OCI-LY3 (cell line): ENCODE data around the gene URGCP.

Experiments
- H2AFZ ChIP-seq: fragments of 200-600, 300-600 bp; shearing (Covaris generic); 2 replicates; pipeline ENCODE4 v1.6.0; 2014; ENCODE audit warnings: antibody characterized with exemption, low read depth, low read length
- H3K27ac ChIP-seq: fragments of 200-600, 300-600 bp; sonication (generic); 2 replicates; pipeline ENCODE4 v1.5.1; 2014; ENCODE audit warnings: mild to moderate bottlenecking, low read length, moderate library complexity, mixed read lengths
- H3K27me3 ChIP-seq: fragments of 200-600, 300-600 bp; sonication (generic); 2 replicates; pipeline ENCODE4 v1.6.1; 2014; ENCODE audit warnings: low read depth, low read length, mixed read lengths
- H3K36me3 ChIP-seq: fragments of 200-600, 300-600 bp; sonication (generic); replicated peaks from 2 replicates; pipeline ENCODE3; 2014; ENCODE audit warnings: low read depth, low read length, mixed read lengths
- H3K4me1 ChIP-seq: fragments of 300-600, 200-600 bp; sonication (generic); 2 replicates; pipeline ENCODE4 v1.6.1; 2014; ENCODE audit warnings: low read length, mixed read lengths
- H3K4me2 ChIP-seq: fragments of 200-600, 300-600 bp; sonication (generic); 2 replicates; pipeline ENCODE4 v1.6.1; 2014; ENCODE audit warnings: low read length, mixed read lengths
- H3K4me3 ChIP-seq: fragments of 300-600, 200-600 bp; sonication (generic); 2 replicates; pipeline ENCODE4 v1.5.1; 2014; ENCODE audit warnings: antibody characterized with exemption, mild to moderate bottlenecking, low read length, moderate library complexity
- H3K79me2 ChIP-seq: fragments of 300-600, 200-600 bp; shearing (Covaris generic); 2 replicates; pipeline ENCODE4 v1.6.1; 2014; ENCODE audit warnings: mild to moderate bottlenecking, low read length, mixed read lengths
- H3K9ac ChIP-seq: fragments of 300-600, 200-600 bp; shearing (Covaris generic); 2 replicates; pipeline ENCODE4 v1.6.0; 2014; ENCODE audit warnings: mild to moderate bottlenecking, low read length, moderate library complexity
- H3K9me3 ChIP-seq: fragments of 200-600, 300-600 bp; shearing (Covaris generic); 2 replicates; pipeline ENCODE4 v1.6.1; 2014; ENCODE audit warnings: low read length, mixed read lengths; ENCODE audit not compliant: insufficient read depth
- H4K20me1 ChIP-seq: fragments of 200-600, 300-600 bp; sonication (generic); 2 replicates; pipeline ENCODE4 v1.6.1; 2016; ENCODE audit warnings: low read length, mixed read lengths; ENCODE audit not compliant: insufficient read depth
- EZH2phosphoT487 ChIP-seq: fragments of 200-600 bp; shearing (Covaris generic); IDR thresholded peaks from 2 replicates; pipeline ENCODE4 v1.6.1; 2018; ENCODE audit warnings: antibody characterized with exemption, mixed run types, low read depth
- TF ChIP-seq, protein P1 (sequence below): fragments of 200-600, 300-600 bp; sonication (generic); IDR thresholded peaks from 2 replicates; pipeline ENCODE4 v1.5.1; 2014; ENCODE audit warnings: antibody characterized with exemption, low read length, low read depth

The URGCP gene

DNA sequence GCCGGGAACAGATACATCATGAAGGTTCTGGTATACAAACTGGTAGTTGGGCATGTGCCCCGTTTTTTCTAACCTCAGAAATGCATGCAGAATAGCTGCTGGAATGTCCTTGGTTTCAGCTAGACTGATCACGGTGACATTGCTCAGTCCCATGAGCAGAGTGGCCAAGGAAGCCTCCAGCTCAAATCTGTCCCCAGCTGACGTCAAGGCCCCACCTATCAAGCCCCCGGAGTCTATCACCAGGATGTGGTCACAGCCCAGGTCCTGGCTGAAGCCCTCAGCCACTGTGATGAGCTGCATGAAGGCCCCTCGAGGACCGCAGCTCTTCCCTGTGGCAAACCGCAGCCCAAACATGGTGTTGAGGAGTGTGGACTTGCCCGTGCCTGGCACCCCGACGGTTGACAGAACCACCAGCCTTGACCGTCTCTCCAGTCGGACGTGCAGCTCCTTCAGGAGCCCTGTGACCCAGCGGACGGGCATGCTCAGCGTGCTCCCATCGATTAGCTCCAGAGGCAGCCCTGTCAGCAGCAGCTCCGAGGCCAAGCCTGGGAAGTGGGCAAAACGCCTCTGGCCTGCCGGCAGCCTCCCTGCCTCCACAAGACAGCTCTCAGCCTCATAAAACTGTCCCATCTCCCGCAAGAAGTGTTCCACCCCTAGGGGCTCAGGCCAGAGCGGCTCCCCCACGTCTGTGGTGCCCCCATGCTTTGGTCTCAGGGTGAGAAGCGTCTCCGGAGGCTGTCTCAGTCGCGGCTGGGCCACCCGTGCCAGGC is 29.2 kb downstream of the URGCP start:
- H3K36me3 ChIP-seq, result peaks cover 42% of the 10 kb centered on the region
- TF ChIP-seq, protein P1, sequence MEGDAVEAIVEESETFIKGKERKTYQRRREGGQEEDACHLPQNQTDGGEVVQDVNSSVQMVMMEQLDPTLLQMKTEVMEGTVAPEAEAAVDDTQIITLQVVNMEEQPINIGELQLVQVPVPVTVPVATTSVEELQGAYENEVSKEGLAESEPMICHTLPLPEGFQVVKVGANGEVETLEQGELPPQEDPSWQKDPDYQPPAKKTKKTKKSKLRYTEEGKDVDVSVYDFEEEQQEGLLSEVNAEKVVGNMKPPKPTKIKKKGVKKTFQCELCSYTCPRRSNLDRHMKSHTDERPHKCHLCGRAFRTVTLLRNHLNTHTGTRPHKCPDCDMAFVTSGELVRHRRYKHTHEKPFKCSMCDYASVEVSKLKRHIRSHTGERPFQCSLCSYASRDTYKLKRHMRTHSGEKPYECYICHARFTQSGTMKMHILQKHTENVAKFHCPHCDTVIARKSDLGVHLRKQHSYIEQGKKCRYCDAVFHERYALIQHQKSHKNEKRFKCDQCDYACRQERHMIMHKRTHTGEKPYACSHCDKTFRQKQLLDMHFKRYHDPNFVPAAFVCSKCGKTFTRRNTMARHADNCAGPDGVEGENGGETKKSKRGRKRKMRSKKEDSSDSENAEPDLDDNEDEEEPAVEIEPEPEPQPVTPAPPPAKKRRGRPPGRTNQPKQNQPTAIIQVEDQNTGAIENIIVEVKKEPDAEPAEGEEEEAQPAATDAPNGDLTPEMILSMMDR, result no peak
- no peak for TF ChIP-seq EZH2phosphoT487
- no peak overlapping the region for H3K9ac ChIP-seq
- no peak overlapping the region for H3K4me2 ChIP-seq
- no peak overlapping the region for H3K4me3 ChIP-seq
- no peaks in the 10 kb centered on the region for H3K4me1 ChIP-seq
- H3K27me3 ChIP-seq, result no peaks in the 10 kb centered on the region
- no peaks in the 10 kb centered on the region for H4K20me1 ChIP-seq
- H3K27ac ChIP-seq, result no peak overlapping the region
- no peaks in the 10 kb centered on the region for H3K9me3 ChIP-seq
- H2AFZ ChIP-seq, result no peak overlapping the region
- H3K79me2 ChIP-seq, result no peaks in the 10 kb centered on the region

DNA sequence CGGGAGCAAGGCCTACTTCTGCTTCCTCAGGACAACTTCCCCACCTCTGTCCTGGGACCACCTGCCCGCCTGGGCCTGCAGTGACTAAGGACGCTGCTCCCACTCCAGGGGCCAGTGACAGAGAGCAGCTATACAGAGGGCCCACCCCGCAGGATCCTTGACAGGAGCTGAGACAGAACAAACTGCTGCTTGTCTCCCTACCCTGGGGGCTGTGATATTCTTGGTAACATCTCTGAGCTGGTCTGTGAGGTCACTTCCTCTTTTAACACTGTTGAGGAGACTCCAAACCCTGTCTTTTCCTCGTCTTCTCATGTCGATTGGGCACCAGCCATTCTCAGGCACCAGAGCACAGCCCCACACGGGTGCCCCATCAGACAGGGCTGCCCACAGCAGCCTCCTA is 30.2 kb downstream of the URGCP start:
- Histone ChIP-seq H3K4me1 (no peaks in the 10 kb centered on the region), H2AFZ (no peak overlapping the region), H3K4me2 (no peak overlapping the region), H3K4me3 (no peak overlapping the region), H3K9ac (no peak overlapping the region), H3K27ac (no peak overlapping the region), H4K20me1 (no peaks in the 10 kb centered on the region), H3K79me2 (no peaks in the 10 kb centered on the region), H3K36me3 (peaks cover 38% of the 10 kb centered on the region), H3K27me3 (no peaks in the 10 kb centered on the region), H3K9me3 (no peaks in the 10 kb centered on the region)
- TF ChIP-seq, protein P1, result no peak
- no peak for TF ChIP-seq EZH2phosphoT487

DNA sequence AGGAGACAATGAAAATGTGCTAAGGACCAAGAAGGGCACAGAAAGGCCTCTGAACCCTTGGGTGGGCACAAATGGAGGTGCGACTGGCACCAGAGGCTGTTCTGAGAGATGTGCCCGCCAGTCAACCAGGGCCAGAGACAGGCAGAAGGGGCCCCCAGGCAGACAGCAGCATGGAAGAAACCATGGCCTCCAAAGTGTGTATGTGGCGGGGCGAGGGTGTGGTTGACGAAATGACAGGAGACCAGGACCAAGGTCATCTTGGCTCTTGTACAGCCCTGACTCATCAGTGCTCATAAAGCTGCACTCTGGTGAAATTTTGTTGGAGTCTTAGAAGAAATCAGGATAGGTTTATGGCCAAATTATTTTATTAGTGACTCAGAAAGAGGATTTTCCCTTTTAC is 33.1 kb downstream of the URGCP start:
- Histone ChIP-seq H3K27ac (no peak overlapping the region), H3K79me2 (peaks cover 6% of the 10 kb centered on the region), H3K4me3 (no peak overlapping the region), H3K36me3 (peaks cover 29% of the 10 kb centered on the region), H3K9me3 (no peaks in the 10 kb centered on the region), H3K9ac (no peak overlapping the region), H2AFZ (no peak overlapping the region), H3K4me1 (peaks cover 10% of the 10 kb centered on the region), H3K4me2 (no peak overlapping the region), H4K20me1 (no peaks in the 10 kb centered on the region), H3K27me3 (0 out of 2 replicates have a peak, but pooled peaks cover 3% of the 10 kb centered on the region)
- TF ChIP-seq, protein P1, result no peak
- TF ChIP-seq EZH2phosphoT487, result no peak

DNA sequence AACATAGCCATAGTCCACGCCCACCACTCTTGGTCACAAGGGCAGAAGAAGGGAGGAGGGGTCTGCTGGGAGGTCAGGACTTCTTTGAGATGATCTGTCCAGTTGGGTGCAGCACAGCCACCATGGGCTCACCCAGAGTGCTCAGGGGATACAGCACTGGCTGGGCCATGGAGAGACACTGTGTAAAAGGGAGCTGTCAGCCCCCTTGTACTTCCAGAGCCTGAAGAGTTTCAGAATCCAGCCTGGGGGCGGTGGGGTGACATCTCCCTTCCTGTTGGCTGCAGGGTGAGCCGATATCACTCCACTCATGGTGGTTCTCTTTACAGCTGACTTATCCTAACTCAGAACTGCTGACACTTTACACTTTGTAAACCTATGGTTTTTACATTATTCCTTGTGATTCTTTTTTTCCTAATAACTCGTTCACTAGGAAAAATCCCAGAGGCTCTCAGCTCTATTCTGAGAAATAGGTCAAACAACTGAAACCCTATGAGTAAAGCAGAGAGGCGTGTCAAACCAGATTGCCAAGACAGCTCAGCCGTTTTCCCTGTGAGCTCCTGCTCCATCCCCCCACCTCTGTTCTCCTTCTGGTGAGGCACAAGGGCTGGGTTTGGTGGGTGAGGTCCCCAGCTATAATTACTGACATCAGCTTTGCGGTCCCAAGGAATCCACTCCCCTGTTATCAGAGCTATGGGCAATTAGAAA is 33.8 kb downstream of the URGCP start:
- Histone ChIP-seq H4K20me1 (no peaks in the 10 kb centered on the region), H3K9ac (no peak overlapping the region), H3K27ac (no peak overlapping the region), H3K27me3 (0 out of 2 replicates have a peak, but pooled peaks cover 3% of the 10 kb centered on the region), H3K79me2 (peaks cover 9% of the 10 kb centered on the region), H3K4me1 (peaks cover 15% of the 10 kb centered on the region), H3K36me3 (peaks cover 27% of the 10 kb centered on the region), H3K4me3 (no peak overlapping the region), H3K4me2 (no peak overlapping the region), H2AFZ (no peak overlapping the region), H3K9me3 (no peaks in the 10 kb centered on the region)
- no peak for TF ChIP-seq EZH2phosphoT487
- TF ChIP-seq, protein P1, result no peak
